Activated naive CD8-positive, alpha-beta T cell treated with anti-CD3 and anti-CD28 coated beads, Interleukin-2, amount 50 U/mL, for 16 hours (primary cell): ENCODE data around the gene GOLGA6L9.
"Not testable (repeated sequence)": the region's sequence is repeated elsewhere in the genome, so short reads cannot be mapped to it uniquely, and the experiment has no call there.

Experiments used
- DNase-seq: peaks from one replicate; pipeline ENCODE4 v3.0.0-alpha.2; 2020; ENCODE audit warnings: low read depth, low spot score

GOLGA6L9 gene, protein sequence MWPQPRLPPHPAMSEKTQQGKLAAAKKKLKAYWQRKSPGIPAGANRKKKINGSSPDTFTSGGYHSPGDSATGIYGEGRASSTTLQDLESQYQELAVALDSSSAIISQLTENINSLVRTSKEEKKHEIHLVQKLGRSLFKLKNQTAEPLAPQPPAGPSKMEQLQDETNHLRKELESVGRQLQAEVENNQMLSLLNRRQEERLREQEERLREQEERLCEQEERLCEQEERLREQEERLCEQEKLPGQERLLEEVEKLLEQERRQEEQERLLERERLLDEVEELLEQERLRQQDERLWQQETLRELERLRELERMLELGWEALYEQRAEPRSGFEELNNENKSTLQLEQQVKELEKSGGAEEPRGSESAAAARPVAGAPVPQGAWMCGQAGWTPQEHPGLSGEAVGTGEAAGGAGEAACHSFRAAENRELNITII

DNA sequence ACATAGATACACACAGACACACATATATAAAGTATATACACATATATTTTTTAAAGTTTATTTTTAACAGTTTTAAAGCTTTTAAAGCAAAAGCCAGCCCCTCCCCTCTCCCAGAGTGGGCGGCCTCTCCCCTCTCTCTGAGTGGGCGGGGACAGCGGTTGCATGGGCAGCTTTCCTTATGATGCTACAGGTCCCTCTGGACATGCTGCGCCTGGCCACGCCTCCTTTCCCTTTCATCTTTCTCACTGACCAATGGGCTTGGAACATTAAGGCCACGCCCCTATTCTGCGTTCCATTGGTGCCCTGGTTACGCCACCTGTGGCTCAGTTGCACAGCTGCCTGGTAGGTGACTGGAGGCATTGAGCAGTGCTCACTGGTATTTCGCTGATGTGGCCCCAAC lies at the start of gene GOLGA6L9:
GOLGA6L9 (plus strand) TSS at position 124 of the 400 bp plus-strand sequence; CDS start at position 388, 264 bp downstream.
- not testable (repeated sequence) for DNase-seq

DNA sequence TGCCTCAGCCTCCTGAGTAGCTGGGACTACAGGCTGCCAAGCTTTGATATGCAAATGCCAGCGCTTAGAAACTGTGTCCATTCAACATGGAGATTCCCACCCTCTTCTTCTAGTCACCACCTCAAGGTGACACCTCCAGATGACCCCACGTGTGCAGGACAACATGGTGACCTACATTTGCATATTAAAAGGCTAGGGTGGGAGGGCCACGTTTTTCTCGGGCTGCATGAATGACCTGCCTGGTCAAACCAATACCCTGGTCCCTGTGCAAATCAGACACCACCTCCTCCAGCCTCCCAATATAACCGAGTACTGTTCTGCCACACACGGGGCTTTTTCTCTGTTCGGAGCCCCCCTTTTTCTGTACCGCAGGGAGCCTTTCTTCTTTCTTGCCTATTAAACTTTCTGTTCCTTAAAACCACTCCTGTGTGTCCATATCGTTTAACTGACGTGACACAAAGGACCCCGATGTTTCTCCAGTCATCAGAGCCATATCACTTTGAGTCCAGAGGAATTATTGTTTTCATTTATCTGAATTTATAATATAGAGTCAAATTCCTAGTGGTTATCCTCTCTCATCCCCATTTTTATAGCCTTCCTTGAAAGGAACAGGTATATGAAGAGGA lies 48.2 kb upstream of the GOLGA6L9 start:
- DNase-seq = not testable (repeated sequence)

DNA sequence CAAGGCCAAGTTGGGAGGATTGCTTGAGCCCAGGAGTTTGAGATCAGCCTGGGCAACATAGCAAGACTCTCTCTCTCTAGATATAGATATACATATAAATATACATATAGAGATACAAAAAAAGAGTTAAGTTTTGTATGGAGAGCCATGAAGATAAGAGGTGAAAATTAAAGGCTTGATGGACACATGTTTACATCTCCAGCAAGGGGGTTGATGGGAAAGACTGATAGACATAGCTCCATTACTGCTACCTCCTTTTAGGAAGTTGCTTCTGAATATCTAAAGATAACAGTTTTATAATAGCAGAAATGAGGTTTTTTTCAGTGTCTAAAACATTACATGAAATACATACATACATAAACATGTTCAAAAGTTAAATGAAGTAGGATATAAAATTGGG lies 42.4 kb upstream of the GOLGA6L9 start:
- DNase-seq = not testable (repeated sequence)

DNA sequence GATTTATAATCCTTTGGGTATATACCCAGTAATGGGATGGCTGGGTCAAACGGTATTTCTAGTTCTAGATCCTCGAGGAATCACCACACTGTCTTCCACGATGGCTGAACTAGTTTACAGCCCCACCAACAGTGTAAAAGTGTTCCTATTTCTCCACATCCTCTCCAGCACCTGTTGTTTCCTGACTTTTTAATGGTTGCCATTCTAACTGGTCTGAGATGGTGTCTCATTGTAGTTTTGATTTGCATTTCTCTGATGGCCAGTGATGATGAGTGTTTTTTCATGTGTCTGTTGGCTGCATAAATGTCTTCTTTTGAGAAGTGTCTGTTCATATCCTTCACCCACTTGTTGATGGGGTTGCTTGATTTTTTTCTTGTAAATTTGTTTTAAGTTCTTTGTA lies 39.5 kb upstream of the GOLGA6L9 start:
- not testable (repeated sequence) for DNase-seq

DNA sequence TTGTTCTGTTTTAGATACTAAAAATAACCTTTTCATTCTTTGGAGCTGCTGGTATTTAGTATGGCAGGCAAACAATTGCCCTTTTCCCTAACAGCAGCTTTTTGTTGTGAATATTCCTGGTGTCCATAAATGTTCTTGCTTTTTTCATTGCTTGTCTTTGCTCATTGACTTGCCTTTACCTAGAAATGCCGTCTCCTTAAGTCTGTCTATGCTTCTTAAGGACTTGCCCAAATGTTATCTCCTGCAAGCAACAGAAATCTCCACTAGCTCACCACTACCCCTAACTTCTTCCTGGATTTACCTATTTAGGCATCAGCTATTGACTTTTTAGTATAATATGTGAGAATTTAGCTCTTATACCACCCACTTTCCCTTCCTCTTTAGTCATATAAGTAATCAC lies 37.5 kb upstream of the GOLGA6L9 start:
- DNase-seq = not testable (repeated sequence)

DNA sequence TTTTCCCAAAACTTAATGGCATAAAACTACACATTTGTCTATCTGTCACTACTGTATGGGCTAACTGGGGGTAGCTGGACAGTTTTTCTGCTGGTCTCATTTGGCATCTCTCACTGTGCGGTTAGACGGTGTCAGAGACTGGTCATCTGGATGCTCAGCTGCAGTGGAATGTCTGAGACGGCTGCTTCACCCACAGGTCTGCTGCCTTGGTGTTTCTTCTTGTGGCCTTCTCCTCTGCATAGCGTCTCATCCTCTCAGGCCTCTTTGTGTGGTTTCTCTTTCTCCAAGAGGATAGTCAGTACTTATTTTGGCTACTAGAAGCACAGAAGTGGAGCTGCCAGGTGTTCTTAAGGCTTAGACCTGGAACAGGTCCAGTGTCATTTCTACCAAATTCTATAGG lies 35.9 kb upstream of the GOLGA6L9 start:
- DNase-seq = no peak

DNA sequence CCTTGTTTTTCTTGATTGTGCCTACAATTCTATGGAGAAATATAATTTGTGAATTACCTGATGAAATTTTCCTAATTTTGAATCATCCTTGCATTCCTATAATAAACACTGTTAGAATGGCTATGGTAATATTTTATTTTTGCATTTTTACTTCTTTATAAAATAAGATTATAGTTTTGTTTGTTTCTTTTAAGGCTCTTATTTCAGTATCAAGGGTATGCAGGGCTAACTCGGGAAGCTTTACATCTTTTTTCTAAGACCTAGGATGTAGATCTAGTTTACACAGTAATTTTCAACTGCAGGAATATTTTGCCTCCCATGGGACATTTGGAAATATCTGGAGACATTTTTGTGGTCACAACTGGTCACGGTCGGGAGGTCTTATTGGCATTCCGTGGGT lies 33.8 kb upstream of the GOLGA6L9 start:
- not testable (repeated sequence) for DNase-seq

DNA sequence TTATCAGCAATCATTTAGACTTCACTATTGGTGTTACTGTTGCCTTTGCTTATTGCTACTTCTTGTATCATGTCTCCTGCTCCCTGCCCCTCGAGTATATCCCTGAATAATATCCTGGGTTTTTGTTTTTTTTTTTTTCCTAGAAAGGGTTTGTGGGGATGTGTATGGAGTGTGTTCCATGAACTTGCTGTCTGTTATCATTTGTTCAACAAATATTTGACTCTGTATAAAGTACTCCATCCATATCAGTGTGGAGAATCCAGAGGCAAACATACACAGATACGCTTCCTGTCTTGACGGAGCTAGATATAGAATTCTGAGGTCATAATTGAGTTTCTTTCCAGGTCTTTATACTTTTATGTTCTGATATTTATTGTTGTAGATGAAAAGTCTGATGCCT lies 31.8 kb upstream of the GOLGA6L9 start:
- DNase-seq = no peak

DNA sequence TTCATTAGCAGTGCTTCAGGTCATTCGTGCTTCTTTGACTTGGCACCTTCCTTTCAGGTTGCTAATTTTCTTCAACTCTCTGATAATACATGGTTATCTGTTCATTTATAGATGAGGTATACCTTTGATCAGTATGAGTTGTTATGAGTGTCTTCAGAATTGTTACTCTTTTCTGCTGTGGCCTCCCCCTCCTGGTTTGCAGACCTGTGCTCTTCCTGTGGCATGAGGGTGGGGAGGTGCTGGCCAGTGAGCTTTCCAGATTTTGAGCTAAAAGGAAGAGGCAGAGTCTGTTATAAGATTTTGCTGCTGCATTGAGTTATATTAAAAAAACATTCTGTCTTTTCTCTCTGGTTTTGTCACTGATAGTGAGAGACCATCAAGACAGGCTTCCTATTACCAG lies 30.8 kb upstream of the GOLGA6L9 start:
- DNase-seq = no peak

DNA sequence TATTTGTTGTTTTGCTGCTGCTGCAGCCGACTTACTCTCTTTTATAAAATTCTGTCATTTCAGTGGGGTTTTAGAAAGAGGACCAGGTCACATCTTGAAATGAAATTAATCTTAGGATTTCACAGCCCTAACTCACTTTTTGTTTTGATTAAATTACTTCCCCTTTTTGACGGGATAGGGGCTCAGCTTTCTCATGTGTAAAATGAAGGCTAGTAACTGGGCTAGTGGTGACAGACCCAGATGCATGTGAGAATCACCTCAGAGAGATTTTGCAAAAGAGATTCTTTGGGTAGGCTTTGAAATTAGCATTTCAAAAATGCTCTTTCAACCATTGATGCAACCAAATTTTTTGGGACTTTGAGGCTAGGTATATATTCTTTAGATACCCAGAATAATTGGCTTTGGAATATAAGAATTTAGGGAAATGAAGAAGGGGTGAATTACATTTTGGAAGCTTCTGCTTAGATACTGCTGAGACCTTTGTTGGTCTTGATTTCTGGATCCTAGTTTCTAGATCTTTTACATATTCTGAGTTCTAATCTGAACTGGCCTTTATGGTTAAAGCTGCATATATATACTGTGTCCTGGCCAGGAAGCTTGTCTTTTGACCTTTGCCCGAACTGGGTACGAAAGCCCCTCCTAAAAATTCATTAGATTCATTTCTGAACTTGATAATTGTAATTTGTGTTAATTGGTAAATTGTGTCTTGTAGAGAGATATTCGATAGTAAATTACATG lies 30.1 kb upstream of the GOLGA6L9 start:
- not testable (repeated sequence) for DNase-seq

DNA sequence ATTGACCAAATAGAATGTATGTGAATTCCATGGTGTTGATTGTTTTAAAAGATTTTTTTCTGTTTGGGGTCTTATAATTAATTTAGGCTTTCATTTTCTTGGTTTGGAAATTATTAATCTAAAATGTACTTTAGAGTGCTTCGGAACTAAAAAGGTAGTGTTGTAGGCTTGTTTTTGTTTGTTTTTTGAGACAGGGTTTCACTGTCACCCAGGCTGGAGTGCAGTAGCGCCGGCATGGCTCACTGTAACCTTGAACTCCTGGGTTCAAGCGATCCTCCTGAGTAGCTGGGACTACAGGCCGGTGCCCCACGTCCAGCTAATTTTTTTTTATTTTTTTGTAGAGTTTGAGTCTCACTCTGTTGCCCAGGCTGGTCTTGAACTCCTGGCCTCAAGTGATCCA lies 27.7 kb upstream of the GOLGA6L9 start:
- DNase-seq = not testable (repeated sequence)

DNA sequence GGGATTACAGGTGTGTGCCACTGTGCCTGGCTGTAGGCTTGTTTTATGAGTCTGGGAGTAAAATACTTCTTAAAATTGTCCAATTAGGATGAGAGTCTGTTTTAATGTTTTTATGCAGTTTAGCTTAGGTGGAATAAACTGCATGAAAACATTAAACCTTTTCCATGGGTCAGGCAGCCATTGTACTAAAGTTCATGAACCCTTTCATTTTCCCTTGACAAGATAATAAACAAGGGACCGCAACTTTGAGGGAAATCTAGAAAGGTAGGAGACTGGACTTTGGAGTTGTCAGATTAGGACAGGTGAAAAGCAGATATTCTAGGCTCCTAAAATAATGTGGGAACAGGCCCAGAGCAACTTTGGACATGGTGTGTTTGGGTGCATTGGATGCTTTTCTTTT lies 27.3 kb upstream of the GOLGA6L9 start:
- DNase-seq = not testable (repeated sequence)

DNA sequence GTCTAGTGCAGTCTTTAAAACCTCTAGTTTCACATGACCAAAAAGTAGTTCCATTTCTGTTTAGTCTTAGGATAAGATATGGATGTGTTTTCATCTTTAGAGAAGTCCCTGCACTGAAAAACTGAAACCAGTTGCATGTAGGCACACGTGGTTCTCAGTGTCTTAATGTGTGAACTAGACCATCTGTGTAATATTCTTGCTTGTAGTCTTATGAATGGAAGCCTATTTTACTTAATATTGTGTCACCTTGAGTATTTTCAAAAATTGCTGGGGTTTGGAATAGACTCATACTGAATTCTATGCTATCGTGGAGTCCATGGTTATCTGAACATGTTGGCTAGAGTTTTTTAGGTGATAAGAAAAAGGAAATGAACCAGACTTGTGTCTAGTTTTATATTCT lies 23.4 kb upstream of the GOLGA6L9 start:
- not testable (repeated sequence) for DNase-seq

DNA sequence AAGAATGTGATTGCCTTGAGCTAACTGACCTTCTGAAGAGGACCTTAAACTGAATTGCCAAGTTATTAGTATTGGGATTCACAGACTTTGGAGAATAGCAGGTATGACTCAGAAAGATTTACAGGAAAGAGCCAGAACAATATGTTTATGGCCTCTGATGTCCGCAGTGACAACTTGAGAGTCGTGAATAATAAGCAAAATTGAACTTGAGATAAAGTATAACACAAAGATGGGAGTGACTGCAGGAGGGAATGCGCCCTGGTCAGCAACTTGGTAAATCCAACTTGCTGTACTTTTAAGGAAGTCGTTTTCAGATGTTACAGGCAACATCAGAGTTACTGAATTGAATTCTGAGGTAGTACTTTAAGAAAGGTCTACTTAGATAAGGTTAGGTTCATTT lies 19.3 kb upstream of the GOLGA6L9 start:
- not testable (repeated sequence) for DNase-seq

DNA sequence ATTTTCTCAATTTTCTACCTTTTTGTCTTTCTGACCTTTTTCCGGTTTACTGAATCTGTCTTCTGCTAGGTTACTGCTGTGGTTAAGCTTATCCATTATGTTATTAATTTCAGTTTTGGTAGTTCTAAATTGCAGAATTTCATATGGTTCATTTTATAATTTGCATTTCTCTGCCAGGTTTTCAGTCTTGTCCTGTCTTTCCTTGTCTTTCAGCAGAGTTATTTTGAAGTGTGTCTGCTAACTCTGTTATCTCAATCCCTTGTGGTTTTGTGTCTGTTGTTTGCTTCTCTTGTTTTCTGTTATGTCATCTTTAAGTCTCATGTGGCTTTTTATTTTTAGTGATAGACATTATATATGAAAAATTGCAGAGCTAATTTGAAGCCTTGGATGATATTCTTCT lies 18.0 kb upstream of the GOLGA6L9 start:
- DNase-seq = not testable (repeated sequence)

DNA sequence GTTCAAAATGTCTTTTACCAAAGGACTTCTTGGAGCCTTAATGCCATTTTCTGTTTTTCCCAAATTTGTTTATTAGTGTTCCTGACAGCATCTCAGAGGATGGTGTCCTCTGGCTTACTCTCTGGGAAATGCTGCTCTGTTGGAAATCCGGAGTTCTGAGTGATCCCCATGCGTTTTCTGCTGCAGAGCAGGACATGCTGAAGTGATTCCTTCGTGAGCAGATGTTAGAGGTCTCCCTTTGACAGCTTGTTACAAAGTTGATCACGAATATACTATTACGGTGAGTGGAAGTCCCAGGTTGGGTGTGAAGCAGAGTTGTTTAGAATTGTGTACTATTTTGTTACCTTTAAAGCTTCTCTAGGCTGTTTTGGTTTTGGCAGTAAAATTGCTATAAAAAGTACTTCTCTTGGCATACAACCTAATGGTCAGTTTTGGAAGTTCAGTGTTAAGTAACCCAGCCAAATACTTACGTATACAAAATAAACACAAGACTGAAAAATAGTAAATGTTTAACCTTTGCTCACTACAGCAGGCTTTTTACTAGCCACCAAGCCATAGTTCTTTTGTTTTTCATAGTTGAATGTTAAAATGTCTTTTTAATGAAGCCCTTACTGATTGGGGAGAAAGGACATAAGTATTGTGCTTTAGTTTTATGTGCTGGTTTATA lies 15.0 kb upstream of the GOLGA6L9 start:
- DNase-seq = not testable (repeated sequence)

DNA sequence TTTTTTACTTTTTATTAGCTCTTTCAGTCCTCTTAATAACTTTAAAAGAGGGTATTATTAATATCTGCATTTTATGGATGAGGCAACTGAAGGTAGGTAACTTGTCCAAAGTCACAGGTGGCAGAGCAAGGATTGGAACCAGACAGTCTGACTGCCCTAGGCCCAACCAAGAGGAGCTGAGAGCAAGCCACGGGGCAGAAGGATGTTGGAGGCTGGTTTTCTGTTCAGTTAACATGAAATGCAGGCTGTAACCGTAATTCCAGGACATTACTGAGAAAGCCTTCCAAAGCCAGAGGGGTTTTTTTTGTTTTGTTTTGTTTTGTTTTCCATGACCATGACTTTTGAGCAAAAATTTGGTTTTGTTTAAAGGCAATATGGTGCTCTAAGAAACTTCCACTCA lies 9.1 kb upstream of the GOLGA6L9 start:
- not testable (repeated sequence) for DNase-seq

DNA sequence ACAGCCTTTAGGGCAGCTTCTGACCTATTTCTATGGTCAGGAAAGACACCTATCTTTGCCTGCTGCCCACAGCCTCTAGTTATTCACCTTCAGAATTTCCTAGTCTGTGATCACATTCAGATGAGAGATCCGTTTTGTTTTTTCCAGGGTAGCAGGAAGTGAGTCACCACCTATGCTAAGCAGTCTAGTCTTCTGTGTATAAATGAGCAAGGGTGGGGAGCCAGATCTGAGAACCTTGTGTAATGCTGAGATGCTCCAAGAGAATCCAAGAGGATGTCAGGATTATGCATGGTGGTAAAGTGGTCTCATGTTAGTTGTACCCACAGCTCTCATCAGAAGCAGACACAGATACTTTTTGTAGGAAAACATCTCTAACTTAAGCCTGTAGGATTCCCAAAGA lies 8.7 kb upstream of the GOLGA6L9 start:
- DNase-seq = not testable (repeated sequence)

DNA sequence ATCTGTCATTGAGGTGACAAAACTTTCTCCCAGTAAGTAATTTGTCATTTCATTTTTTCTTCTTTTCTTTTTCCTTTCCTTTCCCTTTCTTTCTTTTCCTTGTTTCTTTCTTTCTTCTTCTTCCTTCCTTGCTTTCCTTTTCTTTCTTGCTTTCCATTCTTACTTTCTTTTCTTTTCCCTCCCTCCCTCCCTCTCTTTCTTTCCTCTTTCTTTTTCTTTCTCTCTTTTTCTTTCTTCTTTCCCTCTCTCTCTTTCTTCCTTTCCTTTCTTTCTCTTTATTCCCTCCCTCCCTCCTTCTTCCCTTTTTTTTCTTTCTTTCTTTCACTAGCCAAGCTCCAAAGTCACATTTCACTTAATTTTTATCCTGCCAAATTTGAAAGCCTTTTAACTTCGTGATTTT lies 2.5 kb upstream of the GOLGA6L9 start:
- not testable (repeated sequence) for DNase-seq

DNA sequence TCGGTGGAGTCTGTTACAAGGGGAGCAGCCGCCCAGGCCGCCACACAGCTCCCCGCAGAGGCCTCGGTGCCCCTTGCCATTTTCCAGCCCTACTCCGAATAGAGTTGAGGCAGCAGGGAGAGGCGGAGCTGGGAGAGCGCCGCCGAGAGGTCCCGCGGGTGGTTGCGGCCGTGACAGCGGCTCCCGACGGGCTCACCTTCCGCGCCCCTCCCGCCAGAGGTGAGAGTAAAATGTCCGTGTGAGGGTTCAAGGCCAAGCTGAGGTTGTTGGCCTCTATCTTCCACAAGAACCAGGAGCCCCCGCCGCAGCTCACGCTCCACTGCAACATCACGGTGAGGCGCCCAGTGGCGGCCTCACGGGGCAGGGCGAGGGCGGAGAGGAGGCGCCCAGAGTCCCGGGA lies 15.8 kb downstream of the GOLGA6L9 start:
- DNase-seq = not testable (repeated sequence)

DNA sequence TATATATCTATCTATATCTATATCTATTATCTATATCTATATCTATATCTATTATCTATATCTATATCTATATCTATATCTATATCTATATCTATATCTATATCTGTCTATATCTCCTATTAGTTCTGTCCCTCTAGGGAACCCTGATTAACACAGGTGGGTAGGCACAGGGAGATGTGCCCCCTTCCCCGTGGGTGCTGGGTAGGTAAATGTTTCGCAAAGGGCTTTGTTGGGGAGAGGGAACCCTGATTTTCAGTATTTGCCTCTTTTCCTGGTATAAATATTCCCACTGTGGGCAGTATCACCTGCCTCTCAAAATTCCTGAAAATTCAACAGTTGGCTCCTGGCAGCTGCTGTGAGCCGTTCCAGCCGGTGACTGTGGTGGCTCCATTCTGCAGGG lies 27.7 kb downstream of the GOLGA6L9 start:
- not testable (repeated sequence) for DNase-seq

DNA sequence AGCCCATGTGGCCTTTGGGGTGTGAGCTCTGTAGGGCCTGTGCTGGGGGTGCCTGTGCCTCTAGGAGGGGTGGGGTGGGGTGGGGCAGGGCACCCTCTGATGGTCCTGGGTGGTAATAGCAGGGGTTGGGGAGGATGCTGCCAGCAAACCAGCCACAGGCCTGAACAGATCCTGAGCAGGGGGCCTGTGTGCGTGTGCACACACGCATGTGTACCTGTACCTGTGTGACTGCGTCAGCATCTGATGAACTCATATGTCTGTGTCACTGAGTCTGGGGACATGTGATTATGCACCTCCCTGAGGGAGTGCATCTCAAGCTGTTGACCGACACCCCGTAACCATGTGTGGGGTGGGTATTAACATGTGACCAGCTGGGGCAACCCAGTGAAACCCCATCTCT lies 36.0 kb downstream of the GOLGA6L9 start:
- not testable (repeated sequence) for DNase-seq
